DMS114 treated with DMSO at 0.1 percent for 48 hours (cell line): ENCODE measurements around the gene LOXL4.
A peak's percentile ranks its signal among the peaks of the same experiment; 100 is the strongest.

Experiments used
- DNase-seq: peaks from one replicate; lab custom pipeline; 2025; ENCODE audit not compliant: unreplicated experiment; lab: John Stamatoyannopoulos, UW

LOXL4 gene

DNA sequence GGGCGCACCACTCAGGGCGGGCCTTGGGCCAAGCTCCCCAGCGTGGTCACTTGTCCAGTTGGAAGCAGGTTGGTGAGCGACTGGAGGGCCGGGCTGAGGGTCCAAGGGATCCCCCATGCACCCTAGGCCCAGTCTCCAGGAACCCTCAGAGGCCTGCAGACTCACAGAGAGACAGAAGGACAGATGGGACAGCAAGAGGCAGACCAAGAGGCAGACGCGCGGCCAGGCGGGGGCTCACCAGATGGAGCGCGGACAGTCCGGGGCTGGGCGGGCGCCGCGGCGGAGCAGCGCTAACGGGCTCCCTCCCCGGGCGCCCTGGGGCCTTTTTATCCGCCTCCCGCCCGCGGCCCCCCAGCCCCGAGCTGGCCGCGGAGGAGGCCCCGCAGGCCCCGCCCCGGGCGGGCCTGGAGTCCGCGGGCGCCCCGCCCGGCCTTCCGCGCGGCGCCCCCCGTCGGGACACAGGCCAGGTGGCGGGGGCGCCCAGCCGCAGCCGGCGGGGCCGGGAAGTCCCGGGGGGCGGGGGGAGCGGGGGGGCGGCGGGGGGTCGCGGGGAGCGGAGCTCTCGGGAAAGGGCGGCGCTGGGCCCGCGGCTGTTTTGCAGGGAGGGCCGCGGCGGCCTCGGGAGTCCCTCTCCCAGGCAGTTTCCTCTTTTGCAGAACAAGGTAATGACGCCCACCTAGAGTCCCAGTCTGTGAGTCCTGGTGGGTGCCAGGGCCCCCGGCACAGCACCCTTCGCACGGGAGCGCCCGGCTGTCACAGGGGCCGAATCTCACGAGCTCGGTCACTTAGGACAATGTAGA lies at the start of gene LOXL4:
Gene LOXL4, minus strand, starts transcription at position 301 of the 800 bp plus-strand sequence. CDS start 5,175 bp downstream, outside the sequence.
- no peak for DNase-seq

DNA sequence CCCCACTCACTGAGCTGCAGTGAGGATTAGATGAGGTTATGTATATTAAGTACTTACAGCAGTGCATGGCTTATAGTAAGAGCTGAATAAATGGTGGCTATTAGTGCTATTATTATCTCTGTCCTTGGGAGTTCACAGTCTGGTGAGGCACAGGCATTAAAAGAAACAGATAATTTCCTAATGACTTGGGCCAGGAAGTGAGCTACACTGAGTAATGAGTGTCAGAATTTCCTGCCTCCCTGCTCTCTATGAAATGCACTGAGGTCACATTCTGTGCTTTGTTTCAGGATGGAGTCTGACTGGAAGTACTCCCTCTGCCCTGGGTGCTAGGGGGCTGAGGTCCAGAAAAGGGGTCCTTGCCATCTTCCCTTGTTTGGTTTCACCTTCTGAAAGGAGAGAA lies 48.7 kb upstream of the LOXL4 start:
- DNase-seq, result no peak

- no peak for DNase-seq
These were observed 48.2 kb upstream of the LOXL4 start for GRCh38 chr10:98316170-98316569.

- DNase-seq, result no peak
These were observed 46.7 kb upstream of the LOXL4 start for GRCh38 chr10:98314532-98315284.

GRCh38 chr10:98313598-98313997 lies 45.6 kb upstream of the LOXL4 start:
- DNase-seq, result no peak

- DNase-seq, result no peak
These were observed 44.8 kb upstream of the LOXL4 start for GRCh38 chr10:98312822-98313221.

- DNase-seq, result no peak
These were observed 44.4 kb upstream of the LOXL4 start for GRCh38 chr10:98312349-98312748.

GRCh38 chr10:98310701-98311100 lies 42.7 kb upstream of the LOXL4 start:
- no peak for DNase-seq

DNA sequence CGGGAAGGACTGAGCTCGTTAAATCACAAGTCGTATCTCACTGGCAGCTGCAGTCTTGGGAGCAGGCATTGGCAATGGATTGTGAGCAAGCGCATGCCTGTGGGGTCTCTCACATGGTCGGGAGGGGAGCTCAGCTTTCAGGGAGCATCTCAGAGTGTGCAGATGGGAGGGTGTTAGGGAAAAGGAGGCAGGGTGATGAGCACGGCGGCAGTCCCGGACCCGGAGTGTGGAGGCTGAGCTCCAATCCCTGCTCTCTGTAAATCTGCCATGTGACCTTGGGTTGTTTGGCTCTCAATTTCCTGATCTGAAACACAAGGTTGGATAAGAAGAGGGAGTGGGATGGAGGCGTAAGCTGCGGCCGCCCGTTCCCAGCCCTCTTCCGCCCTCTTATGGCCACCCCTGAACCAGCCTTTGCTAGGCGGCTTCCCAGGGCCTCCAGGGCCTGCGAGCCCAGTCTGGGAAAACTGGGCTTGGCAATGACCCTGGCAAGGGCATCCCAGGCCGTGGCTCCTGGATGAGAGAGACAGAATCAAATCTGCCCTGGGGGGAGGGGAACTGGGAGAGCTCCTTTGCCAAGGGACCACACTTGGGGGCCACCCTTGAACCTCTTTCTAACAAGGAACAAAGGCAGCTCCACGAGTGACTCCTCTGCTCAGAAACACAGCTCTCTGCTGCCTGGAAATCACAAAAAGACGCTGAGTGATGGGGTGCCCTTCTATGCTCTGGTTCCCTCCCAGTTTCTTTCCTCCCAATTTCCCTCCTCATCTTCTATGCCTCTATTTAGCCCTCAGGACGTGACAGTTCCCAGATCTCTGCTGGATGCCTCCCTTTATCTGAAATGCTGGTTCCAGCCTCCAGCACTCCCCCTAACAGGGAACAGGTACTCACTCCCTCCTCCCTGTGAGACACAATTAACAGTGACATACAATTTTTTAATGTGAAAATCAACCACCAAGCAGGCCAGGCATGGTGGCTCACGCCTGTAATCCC lies 41.7 kb upstream of the LOXL4 start:
- peak; percentile 41 for DNase-seq

GRCh38 chr10:98308669-98309365 lies 40.8 kb upstream of the LOXL4 start:
- DNase-seq, result no peak

- no peak for DNase-seq
These were observed 40.0 kb upstream of the LOXL4 start for GRCh38 chr10:98307916-98308541.

GRCh38 chr10:98306501-98306900 lies 38.5 kb upstream of the LOXL4 start:
- no peak for DNase-seq

DNA sequence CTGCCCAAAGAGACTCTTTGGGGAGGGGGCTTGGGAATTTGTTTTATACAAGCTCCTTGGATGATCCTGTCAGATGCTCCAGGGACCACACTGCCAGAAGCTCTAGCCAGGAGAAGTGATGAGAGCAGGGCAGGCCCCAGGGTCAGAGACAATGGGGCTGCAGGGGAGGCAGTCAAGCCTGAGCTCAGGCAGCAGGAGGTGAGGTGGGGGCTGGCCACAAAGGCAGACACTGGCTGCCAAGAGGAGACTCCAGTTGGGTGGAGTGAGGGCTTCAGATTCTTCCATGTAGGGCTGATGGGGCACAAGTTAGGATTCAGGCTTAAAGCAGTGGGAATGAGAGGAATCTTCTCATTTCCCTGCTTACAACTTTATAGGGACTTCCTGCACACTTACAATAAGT lies 35.6 kb upstream of the LOXL4 start:
- DNase-seq, result no peak

GRCh38 chr10:98302741-98303365 lies 34.9 kb upstream of the LOXL4 start:
- DNase-seq, result no peak

- DNase-seq, result no peak
These were observed 33.8 kb upstream of the LOXL4 start for GRCh38 chr10:98301664-98302319.

- DNase-seq, result no peak
These were observed 32.7 kb upstream of the LOXL4 start for GRCh38 chr10:98300526-98301229.

- no peak for DNase-seq
These were observed 31.3 kb upstream of the LOXL4 start for GRCh38 chr10:98299341-98299740.

- no peak for DNase-seq
These were observed 28.5 kb upstream of the LOXL4 start for GRCh38 chr10:98296524-98296923.
